GM21529 (cell line): ENCODE measurements around the gene CYP21A2.
"Not testable (repeated sequence)": the region's sequence is repeated elsewhere in the genome, so short reads cannot be mapped to it uniquely, and the experiment has no call there.

Experiments
- ATAC-seq: cut with Tn5 transposase; IDR thresholded peaks from one replicate; pipeline ENCODE4 v1.9.1; 2021; ENCODE audit not compliant: unreplicated experiment

The CYP21A2 gene

GRCh38 chr6:32052626-32053025 is 14.4 kb downstream of the CYP21A2 start:
- ATAC-seq, result not testable (repeated sequence)

DNA sequence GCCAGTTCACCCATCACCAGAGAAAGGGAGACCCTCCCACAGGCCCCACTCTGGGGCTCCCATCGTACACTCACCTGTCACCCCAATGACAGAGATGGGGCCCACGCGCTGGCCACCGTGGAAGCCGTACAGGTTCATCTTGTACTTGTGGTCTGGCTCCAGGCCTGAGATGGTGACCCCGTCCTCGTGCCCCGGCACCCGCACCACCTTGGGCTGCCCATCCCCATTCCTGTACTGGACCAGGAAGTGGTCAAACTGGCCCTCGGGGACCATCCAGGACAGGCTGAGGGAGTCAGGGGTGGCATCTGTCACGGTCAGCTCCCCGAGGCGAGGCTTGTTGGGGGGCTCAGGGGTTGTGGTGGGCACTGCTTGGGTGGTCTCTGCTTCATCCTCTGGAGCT is 15.1 kb downstream of the CYP21A2 start:
- not testable (repeated sequence) for ATAC-seq

DNA sequence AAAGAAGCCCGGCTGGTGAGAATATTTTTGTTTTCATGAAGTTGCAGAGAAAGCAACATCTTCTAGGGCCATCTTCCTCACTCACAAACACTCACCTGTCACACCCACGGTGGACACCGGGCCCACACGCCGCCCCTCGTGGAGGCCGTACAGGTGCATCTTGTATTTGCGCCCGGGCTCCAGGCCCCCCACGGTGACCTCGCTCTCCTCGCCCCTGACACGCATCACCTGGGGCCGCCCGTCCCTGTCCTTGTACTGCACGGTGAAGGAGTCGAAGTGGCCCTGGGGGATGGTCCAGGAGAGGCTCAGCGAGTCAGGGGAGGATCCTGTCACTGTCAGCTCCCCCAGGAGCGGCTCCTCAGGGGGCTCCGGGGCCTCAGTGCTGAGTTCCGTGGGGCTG is 17.5 kb downstream of the CYP21A2 start:
- not testable (repeated sequence) for ATAC-seq

DNA sequence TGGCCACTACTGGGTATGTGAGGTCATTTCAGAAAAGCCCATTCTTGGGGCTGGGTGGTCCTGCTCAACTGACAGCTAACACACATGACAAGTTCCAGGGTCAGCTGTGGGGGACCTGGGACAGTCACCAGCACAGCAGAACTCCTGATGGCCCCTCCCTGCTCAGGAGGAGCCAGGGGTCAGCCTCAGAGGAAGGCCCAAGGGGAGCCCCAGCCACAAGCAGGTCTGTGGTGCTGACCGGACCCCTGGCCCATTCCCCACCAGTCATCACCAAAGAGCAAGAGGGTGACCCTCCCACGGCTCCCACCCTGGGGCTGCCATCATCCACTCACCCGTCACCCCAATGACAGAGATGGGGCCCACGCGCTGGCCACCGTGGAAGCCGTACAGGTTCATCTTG is 18.0 kb downstream of the CYP21A2 start:
- ATAC-seq, result no peak

DNA sequence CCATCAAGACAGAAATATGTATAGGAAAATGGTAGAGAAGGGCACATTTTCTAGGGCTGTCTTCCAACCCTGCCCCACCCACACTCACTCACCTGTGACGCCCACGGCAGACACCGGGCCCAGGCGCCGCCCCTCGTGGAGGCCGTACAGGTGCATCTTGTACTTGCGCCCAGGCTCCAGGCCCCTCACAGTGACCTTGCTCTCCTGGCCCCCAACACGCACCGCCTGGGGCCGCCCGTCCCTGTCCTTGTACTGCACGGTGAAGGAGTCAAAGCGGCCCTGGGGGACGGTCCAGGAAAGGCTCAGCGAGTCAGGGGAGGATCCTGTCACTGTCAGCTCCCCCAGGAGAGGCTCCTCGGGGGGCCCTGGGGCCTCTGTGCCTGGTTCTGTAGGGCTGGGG is 19.8 kb downstream of the CYP21A2 start:
- no peak for ATAC-seq

GRCh38 chr6:32058511-32058963 is 20.3 kb downstream of the CYP21A2 start:
- no peak for ATAC-seq

GRCh38 chr6:32060966-32061655 is 22.9 kb downstream of the CYP21A2 start:
- ATAC-seq, result no peak

DNA sequence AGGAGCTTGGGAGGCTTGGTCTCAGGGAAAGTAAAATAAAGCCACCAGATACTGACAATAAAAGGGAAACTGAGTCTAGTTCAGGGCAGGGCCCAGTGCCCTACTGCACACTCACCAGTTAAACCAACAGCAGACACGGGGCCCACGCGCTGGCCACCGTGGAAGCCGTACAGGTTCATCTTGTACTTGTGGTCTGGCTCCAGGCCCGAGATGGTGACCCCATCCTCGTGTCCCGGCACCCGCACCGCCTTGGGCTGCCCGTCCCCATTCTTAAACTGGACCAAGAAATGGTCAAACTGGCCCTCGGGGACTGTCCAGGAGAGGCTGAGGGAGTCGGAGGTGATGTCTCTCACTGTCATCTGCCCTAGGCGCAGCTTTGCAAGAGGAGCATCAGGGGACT is 26.5 kb downstream of the CYP21A2 start:
- ATAC-seq, result no peak

GRCh38 chr6:32067521-32067920 is 29.3 kb downstream of the CYP21A2 start:
- ATAC-seq, result not testable (repeated sequence)

- not testable (repeated sequence) for ATAC-seq
Observed at GRCh38 chr6:32068315-32068714, 30.1 kb downstream of the CYP21A2 start.

DNA sequence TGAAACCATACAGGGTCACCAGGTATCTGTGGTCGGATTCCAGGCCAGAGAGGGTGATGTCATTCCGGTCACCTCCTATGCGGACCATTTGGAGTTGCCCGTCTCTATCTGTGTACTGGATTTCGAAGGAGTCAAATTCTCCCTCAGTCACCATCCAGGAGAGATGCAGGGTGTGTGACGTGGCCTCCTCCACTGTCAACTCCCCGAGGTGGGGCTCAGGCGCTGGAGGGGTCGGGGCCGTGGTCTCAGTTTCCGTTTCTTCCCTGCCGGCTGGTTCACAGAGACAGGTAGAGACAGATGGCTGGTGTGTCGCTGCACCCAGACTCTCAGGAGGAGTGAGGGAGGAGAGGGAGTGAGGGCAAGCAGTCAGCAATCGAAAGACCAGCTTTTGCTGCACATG is 30.7 kb downstream of the CYP21A2 start:
- no peak for ATAC-seq

DNA sequence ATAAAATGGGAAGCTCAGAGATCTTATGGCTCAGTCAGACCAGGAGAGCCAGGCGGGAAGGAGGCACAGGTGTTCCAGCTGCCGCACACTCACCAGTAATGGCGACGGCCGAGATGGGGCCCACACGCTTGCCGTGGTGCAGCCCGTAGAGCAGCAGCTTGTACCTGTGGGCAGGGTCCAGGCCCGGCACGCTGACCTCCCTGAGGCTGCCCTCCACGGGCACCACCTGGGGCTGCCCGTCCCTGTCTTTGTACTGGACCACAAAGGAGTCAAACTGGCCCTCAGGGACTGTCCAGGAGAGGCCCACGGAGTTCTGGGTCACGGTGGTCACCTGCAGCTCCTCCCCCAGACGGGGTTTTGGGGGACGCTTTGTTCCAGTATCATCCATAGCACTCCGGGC is 31.2 kb downstream of the CYP21A2 start:
- no peak for ATAC-seq

GRCh38 chr6:32069878-32070515 is 31.8 kb downstream of the CYP21A2 start:
- no peak for ATAC-seq

DNA sequence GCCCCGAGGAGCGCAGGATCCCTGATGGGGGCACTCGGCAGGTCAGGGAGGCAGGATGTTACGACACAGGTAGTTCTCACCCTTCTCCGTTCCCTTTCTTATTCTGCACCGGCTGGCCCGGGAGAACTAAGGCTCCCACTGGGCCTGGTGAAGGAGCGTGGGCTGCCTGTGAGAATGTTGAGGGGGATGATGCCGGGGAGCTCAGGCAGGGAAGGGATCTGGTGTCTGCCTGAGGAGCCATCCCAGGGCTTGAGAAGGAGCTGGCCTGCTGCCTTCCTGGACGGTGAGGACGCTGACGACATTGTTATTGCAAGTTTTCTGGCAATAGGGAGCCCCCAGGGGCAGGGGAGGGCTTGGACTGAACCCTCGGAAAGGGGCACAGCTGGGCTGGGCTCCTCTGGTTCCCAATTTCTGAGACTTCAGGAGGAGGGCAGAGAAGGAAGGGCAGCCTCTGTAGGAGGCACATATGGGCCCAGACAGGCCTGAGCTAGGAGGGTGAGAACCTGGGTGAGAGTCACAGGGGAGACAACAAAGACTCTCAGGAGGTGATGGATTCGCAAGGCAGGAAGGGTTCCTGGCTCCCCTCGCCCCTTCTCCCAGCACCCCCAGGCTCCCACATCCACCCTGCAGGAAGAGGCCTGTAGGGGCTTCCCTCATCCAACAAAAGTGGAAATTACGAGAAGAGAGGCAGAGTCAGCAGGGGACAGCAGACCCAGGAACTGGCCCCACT is 32.8 kb downstream of the CYP21A2 start:
- no peak for ATAC-seq

DNA sequence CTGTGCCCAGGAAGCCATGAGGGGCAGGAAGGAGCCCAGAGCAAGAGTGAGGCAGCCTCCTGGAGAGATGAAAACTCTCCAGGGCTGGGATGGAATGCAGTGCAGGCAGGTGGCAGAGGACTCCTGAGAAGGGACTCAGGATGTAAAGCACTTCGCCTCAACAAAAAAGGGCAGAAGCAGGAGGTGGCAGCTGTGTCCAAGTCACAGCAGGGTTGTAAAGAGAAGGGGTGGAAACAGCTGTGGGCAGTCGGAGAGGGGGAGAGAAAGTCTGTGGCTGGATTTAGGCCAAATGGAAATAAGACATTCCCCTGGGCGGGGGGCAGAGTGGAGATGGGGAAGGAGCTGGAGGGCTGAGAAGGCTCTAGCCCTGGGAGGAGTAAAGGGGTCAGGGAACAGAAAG is 34.9 kb downstream of the CYP21A2 start:
- no peak for ATAC-seq

- no peak for ATAC-seq
Observed at GRCh38 chr6:32073613-32074012, 35.4 kb downstream of the CYP21A2 start.

DNA sequence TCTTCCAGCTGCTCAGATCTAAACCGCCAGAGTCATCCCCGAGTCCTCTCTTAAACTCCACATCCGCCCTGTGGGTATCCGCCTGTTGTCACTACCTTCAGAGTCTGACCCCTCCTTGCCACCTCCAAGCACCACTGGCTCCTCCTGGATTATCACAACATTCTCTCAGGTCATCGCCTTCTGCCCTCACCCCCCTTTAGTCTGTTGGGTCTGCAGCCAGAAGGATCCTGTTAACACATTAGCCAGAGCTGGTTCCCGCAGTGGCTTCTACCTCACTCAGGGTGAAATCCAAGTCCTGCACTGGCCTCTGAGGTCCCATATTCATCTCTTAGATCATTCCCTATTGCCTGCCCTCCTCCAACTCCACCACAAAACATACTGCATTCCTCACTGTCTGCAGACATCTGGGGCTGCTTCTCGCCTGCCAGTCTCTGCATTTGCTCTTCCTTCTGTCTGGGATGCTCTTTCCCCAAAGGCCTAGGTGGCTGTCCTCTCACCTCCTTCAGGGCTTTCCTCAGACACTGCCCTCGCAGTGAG is 36.8 kb downstream of the CYP21A2 start:
- no peak for ATAC-seq

- no peak for ATAC-seq
Observed at GRCh38 chr6:32075781-32076180, 37.6 kb downstream of the CYP21A2 start.

GRCh38 chr6:32076321-32076809 is 38.1 kb downstream of the CYP21A2 start:
- no peak for ATAC-seq

- ATAC-seq, result no peak
Observed at GRCh38 chr6:32079566-32080290, 41.5 kb downstream of the CYP21A2 start.
